ENCODE data around the gene DNAJC28. TPM values are rescaled to one million over a fixed set of nuclear protein-coding genes. Genes with fewer than 3 reads are reported as not detected.

Gene DNAJC28
- total and polyA plus RNA-seq, 9 of the 15 experiments (the other 6 are each of a cell fraction or from before 2014, with no cell fraction given), result 0.68 to 2.5 (median 1.1) TPM

DNA sequence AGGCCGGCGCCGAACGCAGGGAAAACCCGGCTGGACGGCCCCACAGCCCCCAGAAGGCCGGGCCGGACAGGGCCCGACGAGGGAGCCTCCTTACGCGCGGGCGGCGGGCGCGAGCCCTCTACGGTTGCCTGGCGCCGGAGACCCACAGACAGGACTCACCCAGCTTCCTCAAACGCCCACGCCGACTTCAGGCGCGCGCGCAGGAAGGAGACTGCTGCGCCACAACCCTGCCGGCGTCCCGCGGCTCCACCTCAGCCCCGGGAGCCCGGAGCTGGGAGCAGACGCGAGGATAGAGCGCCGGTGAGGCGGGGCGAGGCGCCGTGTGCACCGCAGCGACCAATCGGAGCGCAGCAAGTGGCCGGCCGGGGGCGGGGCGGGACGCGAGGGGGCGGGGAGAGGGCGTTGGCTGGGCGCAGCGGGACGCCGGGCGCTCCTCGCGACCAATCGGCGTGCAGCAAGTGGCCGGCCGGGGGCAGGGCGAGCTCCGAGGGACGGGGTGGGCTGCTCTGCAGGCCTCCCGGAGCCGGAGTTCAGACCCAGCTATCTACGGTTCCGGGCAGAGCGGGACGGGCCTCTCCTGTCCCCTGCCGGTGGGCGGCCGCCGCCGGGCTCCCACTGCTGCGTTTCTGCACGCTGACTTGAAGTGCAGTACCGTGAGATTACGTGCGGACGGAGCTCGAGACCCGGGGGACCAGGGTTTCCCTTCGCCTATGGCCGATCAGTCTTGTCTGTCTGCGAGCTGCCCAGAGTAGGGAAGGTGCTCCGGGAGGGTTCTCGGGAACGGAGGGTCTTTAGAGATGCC lies 11.6 kb downstream of the DNAJC28 start, which contains the start of gene TMEM50B (continued):
- TF ChIP-seq KDM5B (IDR thresholded peaks at IDR 0.05; ENCODE audit: insufficient replicate concordance, low read depth, low read length), result peak; percentile 94
- TF ChIP-seq IRF9 (tag; IDR thresholded peaks at IDR 0.05), result no peak
- TF ChIP-seq GMEB1 (CRISPR knock-in tag; IDR thresholded peaks at IDR 0.05), result peak; percentile 70
- TF ChIP-seq ZNF431 (CRISPR knock-in tag; IDR thresholded peaks at IDR 0.05), result no peak; the same call in 1 of the 2 replicates
- no peak for TF ChIP-seq RAD51 (IDR thresholded peaks at IDR 0.05; ENCODE audit: borderline replicate concordance, low read depth)
- peak; percentile 47; the same call in 1 of the 2 replicates for TF ChIP-seq TCF3 (CRISPR knock-in tag; IDR thresholded peaks at IDR 0.05)
- no peak for TF ChIP-seq ZNF717 (CRISPR knock-in tag; IDR thresholded peaks at IDR 0.05)
- peak; percentile 69; the same call in 1 of the 2 replicates for TF ChIP-seq TOE1 (IDR thresholded peaks at IDR 0.05; ENCODE audit: borderline replicate concordance)
- TF ChIP-seq TOE1 (CRISPR knock-in tag; IDR thresholded peaks at IDR 0.05; ENCODE audit: borderline replicate concordance, low read depth), result no peak
- TF ChIP-seq, protein P1, sequence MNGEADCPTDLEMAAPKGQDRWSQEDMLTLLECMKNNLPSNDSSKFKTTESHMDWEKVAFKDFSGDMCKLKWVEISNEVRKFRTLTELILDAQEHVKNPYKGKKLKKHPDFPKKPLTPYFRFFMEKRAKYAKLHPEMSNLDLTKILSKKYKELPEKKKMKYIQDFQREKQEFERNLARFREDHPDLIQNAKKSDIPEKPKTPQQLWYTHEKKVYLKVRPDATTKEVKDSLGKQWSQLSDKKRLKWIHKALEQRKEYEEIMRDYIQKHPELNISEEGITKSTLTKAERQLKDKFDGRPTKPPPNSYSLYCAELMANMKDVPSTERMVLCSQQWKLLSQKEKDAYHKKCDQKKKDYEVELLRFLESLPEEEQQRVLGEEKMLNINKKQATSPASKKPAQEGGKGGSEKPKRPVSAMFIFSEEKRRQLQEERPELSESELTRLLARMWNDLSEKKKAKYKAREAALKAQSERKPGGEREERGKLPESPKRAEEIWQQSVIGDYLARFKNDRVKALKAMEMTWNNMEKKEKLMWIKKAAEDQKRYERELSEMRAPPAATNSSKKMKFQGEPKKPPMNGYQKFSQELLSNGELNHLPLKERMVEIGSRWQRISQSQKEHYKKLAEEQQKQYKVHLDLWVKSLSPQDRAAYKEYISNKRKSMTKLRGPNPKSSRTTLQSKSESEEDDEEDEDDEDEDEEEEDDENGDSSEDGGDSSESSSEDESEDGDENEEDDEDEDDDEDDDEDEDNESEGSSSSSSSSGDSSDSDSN (IDR thresholded peaks at IDR 0.05; ENCODE audit: borderline replicate concordance in 1 of 2, low read depth in 2 of 2, low read length in 2 of 2), result peak; percentile 96 to 97
- TF ChIP-seq ZNF23 (CRISPR knock-in tag; IDR thresholded peaks at IDR 0.05), result no peak
- TF ChIP-seq, protein P2, sequence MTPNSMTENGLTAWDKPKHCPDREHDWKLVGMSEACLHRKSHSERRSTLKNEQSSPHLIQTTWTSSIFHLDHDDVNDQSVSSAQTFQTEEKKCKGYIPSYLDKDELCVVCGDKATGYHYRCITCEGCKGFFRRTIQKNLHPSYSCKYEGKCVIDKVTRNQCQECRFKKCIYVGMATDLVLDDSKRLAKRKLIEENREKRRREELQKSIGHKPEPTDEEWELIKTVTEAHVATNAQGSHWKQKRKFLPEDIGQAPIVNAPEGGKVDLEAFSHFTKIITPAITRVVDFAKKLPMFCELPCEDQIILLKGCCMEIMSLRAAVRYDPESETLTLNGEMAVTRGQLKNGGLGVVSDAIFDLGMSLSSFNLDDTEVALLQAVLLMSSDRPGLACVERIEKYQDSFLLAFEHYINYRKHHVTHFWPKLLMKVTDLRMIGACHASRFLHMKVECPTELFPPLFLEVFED (CRISPR knock-in tag; conservative IDR thresholded peaks at IDR 0.05), result no peak
- peak; percentile 73 for TF ChIP-seq RB1 (IDR thresholded peaks at IDR 0.05; ENCODE audit: low read depth)
- no peak for TF ChIP-seq THRA (IDR thresholded peaks at IDR 0.05)
- no peak for TF ChIP-seq ZNF76 (CRISPR knock-in tag; IDR thresholded peaks at IDR 0.05; ENCODE audit: borderline replicate concordance)
- TF ChIP-seq ZBTB12 (CRISPR knock-in tag; IDR thresholded peaks at IDR 0.05), result no peak
- TF ChIP-seq SUPT5H (IDR thresholded peaks at IDR 0.05), result peak; percentile 88
- TF ChIP-seq TCFL5 (CRISPR knock-in tag; conservative IDR thresholded peaks at IDR 0.05), result no peak

All from K562 (cell line).